PC-9 (cell line): ENCODE data around the gene HK3. TPM values are rescaled to one million over a fixed set of nuclear protein-coding genes. Genes with fewer than 3 reads are reported as not detected.

Experiments used
- BruUV-seq: library from RNA; stranded (reverse); fragments of 400-500 nt; replicated peaks from 2 replicates; lab custom pipeline; 2021; lab: Mats Ljungman, UMichigan
- CTCF ChIA-PET: fragments of 300-600 bp; sonication (Branson Sonifier 250); formaldehyde crosslinking; loops from one replicate; lab custom pipeline; 2022; ENCODE audit warnings: antibody characterized with exemption; lab: Charles Lee
- POLR2A ChIA-PET: fragments of 300-600 bp; sonication (Branson Sonifier 250); formaldehyde crosslinking; loops from one replicate; lab custom pipeline; 2022; ENCODE audit warnings: antibody characterized with exemption; ENCODE audit not compliant: unreplicated experiment; lab: Charles Lee
- DNase-seq, 2 experiments: peaks; one replicate each; pipeline versions ENCODE4 v3.0.0 to v3.0.0-alpha.2; 2015 to 2022; ENCODE audit warnings: mixed read lengths in 1 of 2
- H2AFZ ChIP-seq: fragments of 200-600 bp; sonication (generic); 2 replicates; pipeline ENCODE4 v1.8.1; 2017; ENCODE audit warnings: antibody characterized with exemption
- H3F3A ChIP-seq: fragments of 200-600 bp; sonication (generic); 2 replicates; pipeline ENCODE4 v1.8.1; 2017; ENCODE audit warnings: antibody characterized with exemption, mild to moderate bottlenecking, low read depth; ENCODE audit not compliant: insufficient read depth
- H3K27ac ChIP-seq: fragments of 200-600 bp; sonication (generic); 2 replicates; pipeline ENCODE4 v1.6.1; 2016; ENCODE audit warnings: mixed run types
- H3K27me3 ChIP-seq: fragments of 200-600 bp; sonication (generic); 2 replicates; pipeline ENCODE4 v1.6.1; 2016; ENCODE audit warnings: low read depth, mixed run types; ENCODE audit not compliant: insufficient read depth
- H3K36me3 ChIP-seq: fragments of 200-600 bp; sonication (generic); 2 replicates; pipeline ENCODE4 v1.6.1; 2016; ENCODE audit warnings: low read depth, mixed run types
- H3K4me1 ChIP-seq: fragments of 200-600 bp; sonication (generic); replicated peaks from 2 replicates; pipeline ENCODE4 v1.6.1; 2016; ENCODE audit warnings: mixed run types; ENCODE audit not compliant: insufficient read depth
- H3K4me2 ChIP-seq: fragments of 200-600 bp; sonication (generic); 2 replicates; pipeline ENCODE4 v1.6.1; 2017; ENCODE audit warnings: mixed run types
- H3K4me3 ChIP-seq: fragments of 200-600 bp; sonication (generic); 2 replicates; pipeline ENCODE4 v1.6.1; 2016; ENCODE audit warnings: mixed run types
- H3K79me2 ChIP-seq: fragments of 200-600 bp; sonication (generic); 2 replicates; pipeline ENCODE4 v1.6.1; 2017; ENCODE audit warnings: low read depth, mixed run types
- H3K9me2 ChIP-seq: fragments of 200-600 bp; sonication (generic); 2 replicates; pipeline ENCODE4 v1.8.1; 2017; ENCODE audit warnings: mild to moderate bottlenecking; ENCODE audit not compliant: insufficient read depth
- H3K9me3 ChIP-seq: fragments of 200-600 bp; sonication (generic); 2 replicates; pipeline ENCODE4 v1.8.1; 2016; ENCODE audit warnings: low read depth; ENCODE audit not compliant: insufficient read depth
- H4K20me1 ChIP-seq: fragments of 200-600 bp; sonication (generic); 2 replicates; pipeline ENCODE4 v1.8.1; 2017; ENCODE audit not compliant: insufficient read depth
- EZH2 ChIP-seq: fragments of 200-600 bp; sonication (generic); IDR thresholded peaks from 2 replicates; pipeline ENCODE4 v1.8.0; 2017; ENCODE audit warnings: antibody characterized with exemption, low read depth
- intact Hi-C: fragments of 100-400 bp; cut with micrococcal nuclease; formaldehyde crosslinking; loops from one replicate; pipeline ENCODE4 v1.10.0; 2022; ENCODE audit not compliant: unreplicated experiment
- total RNA-seq: library from RNA; stranded (reverse); gene quantifications from 2 replicates; pipeline ENCODE4 v1.2.3, GENCODE V29; 2021
- TF ChIP-seq, protein P1 (sequence below): fragments of 200-600 bp; sonication (generic); conservative IDR thresholded peaks from 2 replicates; pipeline ENCODE4 v1.6.1; 2017; ENCODE audit warnings: mixed run types, antibody characterized with exemption, mild to moderate bottlenecking, moderate library complexity

HK3 gene
- total RNA-seq, 1 experiment from 2014 or later, result not detected

DNA sequence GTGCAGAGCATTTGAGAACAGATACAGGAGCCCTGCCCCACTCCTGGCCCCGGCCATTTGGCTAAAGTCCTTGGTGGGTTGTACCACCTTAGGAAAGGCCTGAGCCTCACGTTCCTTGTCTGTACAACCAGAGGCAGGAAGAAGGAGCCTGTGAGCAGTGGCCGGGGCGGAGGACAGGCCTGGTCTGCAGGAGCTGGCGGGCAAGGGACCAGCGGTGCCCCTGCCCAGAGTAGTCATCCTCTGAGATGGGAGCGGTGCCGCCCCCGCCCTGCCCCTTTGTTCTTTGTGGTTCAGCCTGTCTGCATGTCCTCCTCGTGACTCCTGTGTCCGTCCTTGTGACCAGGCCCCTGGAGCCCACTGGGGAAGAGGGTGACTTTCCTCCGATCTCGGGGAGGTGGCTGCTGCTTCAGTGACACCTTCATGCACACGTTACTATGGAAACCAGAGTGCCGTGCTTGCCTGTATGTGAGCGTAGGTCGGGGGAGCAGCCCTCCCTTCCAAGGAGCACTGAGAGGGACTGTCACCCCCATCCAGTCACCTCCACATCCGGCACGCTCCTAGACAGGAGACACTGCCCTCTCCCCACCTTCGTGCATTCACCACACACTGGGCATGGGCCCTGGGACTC, 45.9 kb downstream of the HK3 start:
- POLR2A ChIA-PET, result no interaction called here

DNA sequence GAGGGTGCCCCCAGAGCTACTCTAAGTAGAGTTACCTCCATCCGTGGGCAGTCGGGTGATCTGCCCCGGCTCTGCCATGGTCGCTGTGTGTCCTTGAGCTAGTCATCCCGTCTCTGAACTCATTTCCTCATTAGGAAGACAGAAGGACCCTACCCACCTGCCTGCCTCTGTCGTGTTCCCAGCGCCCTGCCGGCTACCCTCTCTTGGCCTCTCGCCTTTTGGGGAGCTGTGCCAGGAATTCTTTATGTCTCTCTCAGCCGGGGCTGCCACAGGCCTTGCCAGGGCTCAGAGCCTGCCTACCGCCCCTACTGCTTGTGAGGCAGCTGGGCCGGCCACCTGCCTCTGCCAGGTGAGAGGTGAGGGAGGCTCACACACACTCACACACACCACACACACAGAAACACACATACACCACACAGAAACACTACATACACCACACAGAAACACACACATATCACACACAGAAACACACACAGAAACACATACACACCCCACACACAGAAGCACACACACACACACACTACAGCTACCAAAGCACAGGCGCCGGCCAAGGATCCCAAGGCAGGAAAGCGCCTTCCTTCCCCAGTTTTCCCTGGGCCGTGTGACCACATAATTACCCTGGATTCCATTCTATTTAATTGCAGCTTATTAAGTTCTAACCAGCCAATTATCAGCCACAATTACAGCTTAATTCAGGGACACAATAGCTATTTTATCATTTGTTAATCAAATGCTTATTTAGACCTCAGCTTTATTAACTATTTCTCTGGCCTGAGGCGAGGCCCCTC, 47.1 kb downstream of the HK3 start:
- no peaks in the 10 kb centered on the region for H3K4me1 ChIP-seq
- no peaks in the 10 kb centered on the region for H3K36me3 ChIP-seq
- no peaks in the 10 kb centered on the region for H3K79me2 ChIP-seq
- ChIA-PET CTCF (interaction anchor here (0.6 kb wide), 1 partner anchor 86 kb away, joined by 3 read pairs; no protein-coding TSS in a partner anchor), POLR2A (no interaction called here)
- DNase-seq, result no peak
- no peaks in the 10 kb centered on the region for H3K27me3 ChIP-seq
- no peaks in the 10 kb centered on the region for H4K20me1 ChIP-seq
- no peak for TF ChIP-seq EZH2
- TF ChIP-seq, protein P1, sequence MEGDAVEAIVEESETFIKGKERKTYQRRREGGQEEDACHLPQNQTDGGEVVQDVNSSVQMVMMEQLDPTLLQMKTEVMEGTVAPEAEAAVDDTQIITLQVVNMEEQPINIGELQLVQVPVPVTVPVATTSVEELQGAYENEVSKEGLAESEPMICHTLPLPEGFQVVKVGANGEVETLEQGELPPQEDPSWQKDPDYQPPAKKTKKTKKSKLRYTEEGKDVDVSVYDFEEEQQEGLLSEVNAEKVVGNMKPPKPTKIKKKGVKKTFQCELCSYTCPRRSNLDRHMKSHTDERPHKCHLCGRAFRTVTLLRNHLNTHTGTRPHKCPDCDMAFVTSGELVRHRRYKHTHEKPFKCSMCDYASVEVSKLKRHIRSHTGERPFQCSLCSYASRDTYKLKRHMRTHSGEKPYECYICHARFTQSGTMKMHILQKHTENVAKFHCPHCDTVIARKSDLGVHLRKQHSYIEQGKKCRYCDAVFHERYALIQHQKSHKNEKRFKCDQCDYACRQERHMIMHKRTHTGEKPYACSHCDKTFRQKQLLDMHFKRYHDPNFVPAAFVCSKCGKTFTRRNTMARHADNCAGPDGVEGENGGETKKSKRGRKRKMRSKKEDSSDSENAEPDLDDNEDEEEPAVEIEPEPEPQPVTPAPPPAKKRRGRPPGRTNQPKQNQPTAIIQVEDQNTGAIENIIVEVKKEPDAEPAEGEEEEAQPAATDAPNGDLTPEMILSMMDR, result no peak
- intact Hi-C loops, result no loop called here
- H3K9me3 ChIP-seq, result no peaks in the 10 kb centered on the region
- H3F3A ChIP-seq, result no peaks in the 10 kb centered on the region
- no peaks in the 10 kb centered on the region for H3K9me2 ChIP-seq
- H3K4me2 ChIP-seq, result no peak overlapping the region
- H3K27ac ChIP-seq, result no peak overlapping the region
- no TSS peak for BruUV-seq
- H2AFZ ChIP-seq, result no peak overlapping the region
- no peak overlapping the region for H3K4me3 ChIP-seq

More for the DNA sequence above, 45.9 kb downstream of the HK3 start:
- no peaks in the 10 kb centered on the region for H3K9me3 ChIP-seq
- no peak for TF ChIP-seq EZH2
- TF ChIP-seq, protein P1, result no peak
- no peak overlapping the region for H3K4me3 ChIP-seq
- H3F3A ChIP-seq, result no peaks in the 10 kb centered on the region
- H3K27ac ChIP-seq, result no peak overlapping the region
- H3K36me3 ChIP-seq, result no peaks in the 10 kb centered on the region
- no peaks in the 10 kb centered on the region for H3K4me1 ChIP-seq
- CTCF ChIA-PET, result no interaction called here
- no peak overlapping the region for H2AFZ ChIP-seq
- no peaks in the 10 kb centered on the region for H3K9me2 ChIP-seq
- BruUV-seq, result no TSS peak
- no peak for DNase-seq
- H3K79me2 ChIP-seq, result no peaks in the 10 kb centered on the region
- no peaks in the 10 kb centered on the region for H4K20me1 ChIP-seq
- no peaks in the 10 kb centered on the region for H3K27me3 ChIP-seq
- intact Hi-C loops, result no loop called here
- H3K4me2 ChIP-seq, result no peak overlapping the region

DNA sequence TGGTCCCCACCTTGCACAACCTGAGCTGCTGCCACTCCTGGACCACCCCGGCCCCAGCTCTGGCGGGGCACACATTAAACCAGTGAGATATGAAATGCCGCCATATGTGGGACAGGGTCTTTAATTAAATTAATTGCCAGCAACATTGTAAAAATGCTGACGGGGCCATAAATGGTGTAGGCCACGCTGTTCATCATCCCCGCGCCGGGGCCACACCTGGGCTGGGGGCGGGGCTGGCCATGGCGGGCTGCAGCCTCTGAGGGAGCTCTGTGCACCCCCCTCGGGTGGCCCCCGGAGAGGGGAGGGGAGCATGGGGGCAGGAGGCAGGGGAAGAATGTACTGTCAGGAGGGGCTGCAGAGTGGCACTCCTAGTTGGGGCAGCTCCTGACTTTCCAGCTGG, 47.8 kb downstream of the HK3 start:
- intact Hi-C loops, result no loop called here
- H4K20me1 ChIP-seq, result no peaks in the 10 kb centered on the region
- H3K9me3 ChIP-seq, result no peaks in the 10 kb centered on the region
- H3K36me3 ChIP-seq, result no peaks in the 10 kb centered on the region
- H3F3A ChIP-seq, result no peaks in the 10 kb centered on the region
- no peak overlapping the region for H3K4me3 ChIP-seq
- no peak for TF ChIP-seq EZH2
- TF ChIP-seq, protein P1, result no peak
- H3K4me2 ChIP-seq, result no peak overlapping the region
- H3K4me1 ChIP-seq, result 0 out of 2 replicates have a peak, but pooled peaks cover 5% of the 10 kb centered on the region
- no peak overlapping the region for H2AFZ ChIP-seq
- POLR2A ChIA-PET, result no interaction called here
- CTCF ChIA-PET, result no interaction called here
- no TSS peak for BruUV-seq
- no peaks in the 10 kb centered on the region for H3K79me2 ChIP-seq
- no peak for DNase-seq
- no peak overlapping the region for H3K27ac ChIP-seq
- H3K27me3 ChIP-seq, result no peaks in the 10 kb centered on the region
- no peaks in the 10 kb centered on the region for H3K9me2 ChIP-seq
